IMR-90 (cell line): ENCODE results near the gene IRAG1. TPM values are rescaled to one million over a fixed set of nuclear protein-coding genes. Genes with fewer than 3 reads are reported as not detected.

Source experiments
- ATAC-seq: fragments of 200-7000 bp; cut with Tn5 transposase; 2 replicates; pipeline ENCODE4 v1.9.1; 2020; ENCODE audit warnings: low read depth, mild to moderate bottlenecking, moderate library complexity
- BruUV-seq: library from RNA; stranded (reverse); fragments of 400-500 nt; replicated peaks from 2 replicates; lab custom pipeline; 2021; lab: Mats Ljungman, UMichigan
- CTCF ChIA-PET: fragments of 300-600 bp; formaldehyde crosslinking; extraction: SDS; loops from one replicate; lab custom pipeline; 2021; ENCODE audit warnings: antibody characterized with exemption; lab: Yijun Ruan, JAX
- POLR2A ChIA-PET: fragments of 300-600 bp; sonication (Branson Sonifier 250); formaldehyde crosslinking; loops from one replicate; lab custom pipeline; 2022; ENCODE audit warnings: antibody characterized with exemption; ENCODE audit not compliant: unreplicated experiment; lab: Charles Lee
- DNase-seq: peaks from one replicate; pipeline ENCODE4 v3.0.0; 2013
- H2AFZ ChIP-seq: replicated peaks from 2 replicates; pipeline ENCODE3; 2013; ENCODE audit warnings: low read length, mild to moderate bottlenecking; ENCODE audit not compliant: poor library complexity
- H2AK5ac ChIP-seq: 2 replicates; pipeline ENCODE4 v1.6.1; 2013; ENCODE audit warnings: low read depth, low read length, inconsistent platforms
- H2AK9ac ChIP-seq: replicated peaks from 2 replicates; pipeline ENCODE3; 2013; ENCODE audit warnings: mild to moderate bottlenecking, low read depth, low read length, moderate library complexity; ENCODE audit not compliant: poor library complexity
- H2BK120ac ChIP-seq: 2 replicates; pipeline ENCODE4 v1.6.1; 2013; ENCODE audit warnings: low read depth, low read length, inconsistent platforms
- H2BK15ac ChIP-seq: 3 replicates; pipeline ENCODE4 v1.6.1; 2013; ENCODE audit warnings: low read depth, low read length, inconsistent platforms
- H2BK20ac ChIP-seq: 2 replicates; pipeline ENCODE4 v1.6.1; 2013; ENCODE audit warnings: low read depth, mild to moderate bottlenecking, inconsistent platforms, low read length, moderate library complexity
- H2BK5ac ChIP-seq: 2 replicates; pipeline ENCODE4 v1.6.1; 2013; ENCODE audit warnings: mild to moderate bottlenecking, low read depth, low read length, inconsistent platforms; ENCODE audit not compliant: poor library complexity, severe bottlenecking
- H3K14ac ChIP-seq: replicated peaks from 2 replicates; pipeline ENCODE4 v1.6.1; 2013; ENCODE audit warnings: low read depth, low read length, inconsistent platforms
- H3K18ac ChIP-seq: 2 replicates; pipeline ENCODE4 v1.6.1; 2013; ENCODE audit warnings: low read depth, low read length, control low read depth
- H3K23ac ChIP-seq: 2 replicates; pipeline ENCODE4 v1.6.1; 2013; ENCODE audit warnings: low read depth, low read length, inconsistent platforms
- H3K27ac ChIP-seq: 2 replicates; pipeline ENCODE4 v1.5.1; 2013; ENCODE audit warnings: mild to moderate bottlenecking, control low read depth, low read length; ENCODE audit not compliant: insufficient read depth
- H3K27me3 ChIP-seq: 2 replicates; pipeline ENCODE4 v1.6.1; 2013; ENCODE audit warnings: low read length; ENCODE audit not compliant: control insufficient read depth, insufficient read depth
- H3K36me3 ChIP-seq: 2 replicates; pipeline ENCODE4 v1.6.1; 2013; ENCODE audit warnings: low read length, mixed read lengths; ENCODE audit not compliant: control insufficient read depth, insufficient read depth
- H3K4ac ChIP-seq: 2 replicates; pipeline ENCODE4 v1.6.1; 2013; ENCODE audit warnings: low read depth, low read length, inconsistent platforms
- H3K4me1 ChIP-seq: 2 replicates; pipeline ENCODE4 v1.6.1; 2013; ENCODE audit warnings: low read length, mixed read lengths; ENCODE audit not compliant: control insufficient read depth, insufficient read depth
- H3K4me2 ChIP-seq: 2 replicates; pipeline ENCODE4 v1.6.1; 2013; ENCODE audit warnings: low read depth, mild to moderate bottlenecking, control low read depth, low read length, moderate library complexity
- H3K4me3 ChIP-seq: 2 replicates; pipeline ENCODE4 v1.5.1; 2013; ENCODE audit warnings: low read depth, mild to moderate bottlenecking, control low read depth, low read length, moderate library complexity; ENCODE audit not compliant: insufficient read depth
- H3K56ac ChIP-seq: 2 replicates; pipeline ENCODE4 v1.6.1; 2013; ENCODE audit warnings: low read length, inconsistent platforms; ENCODE audit not compliant: insufficient read depth; ENCODE audit errors: extremely low read depth
- H3K79me1 ChIP-seq, 2 experiments: 2 replicates each; pipeline ENCODE4 v1.6.1; 2013; ENCODE audit warnings: low read length in 2 of 2, inconsistent platforms in 1 of 2, low read depth in 1 of 2
- H3K9ac ChIP-seq: 2 replicates; pipeline ENCODE4 v1.6.1; 2013; ENCODE audit warnings: low read depth, low read length, control low read depth
- H3K9me1 ChIP-seq: 2 replicates; pipeline ENCODE4 v1.6.1; 2013; ENCODE audit warnings: low read length, inconsistent platforms; ENCODE audit not compliant: insufficient read depth
- H3K9me3 ChIP-seq: 2 replicates; pipeline ENCODE4 v1.6.1; 2013; ENCODE audit warnings: low read length; ENCODE audit not compliant: control insufficient read depth, insufficient read depth
- H4K20me1 ChIP-seq: 2 replicates; pipeline ENCODE4 v1.6.1; 2013; ENCODE audit warnings: low read length, inconsistent platforms; ENCODE audit not compliant: insufficient read depth
- H4K5ac ChIP-seq: 2 replicates; pipeline ENCODE4 v1.6.1; 2013; ENCODE audit warnings: mild to moderate bottlenecking, low read depth, low read length, control low read depth
- H4K8ac ChIP-seq, 2 experiments: 2 replicates each; pipeline ENCODE4 v1.6.1; 2013; ENCODE audit warnings: low read depth in 2 of 2, low read length in 2 of 2, control low read depth in 1 of 2, inconsistent platforms in 1 of 2
- H4K91ac ChIP-seq: 2 replicates; pipeline ENCODE4 v1.6.1; 2013; ENCODE audit warnings: low read depth, low read length, inconsistent platforms; ENCODE audit not compliant: insufficient read depth
- CTCF ChIP-seq: conservative IDR thresholded peaks from 2 replicates; pipeline ENCODE4 v1.5.1; 2012; ENCODE audit warnings: mild to moderate bottlenecking, low read depth, low read length, improper control_type of control experiment
- ELK1 ChIP-seq: fragments of 150-350 bp; IDR thresholded peaks from 2 replicates; pipeline ENCODE4 v1.6.1; 2016; ENCODE audit warnings: low read depth, mild to moderate bottlenecking, low read length, moderate library complexity, borderline replicate concordance
- MAZ ChIP-seq: IDR thresholded peaks from 2 replicates; pipeline ENCODE4 v1.6.1; 2012; ENCODE audit warnings: low read depth, mild to moderate bottlenecking, low read length, improper control_type of control experiment, moderate library complexity, borderline replicate concordance
- NFE2L2 ChIP-seq: fragments of 150-350 bp; IDR thresholded peaks from 2 replicates; pipeline ENCODE4 v1.6.1; 2016; ENCODE audit warnings: low read depth, mild to moderate bottlenecking, low read length
- RAD21 ChIP-seq: IDR thresholded peaks from 2 replicates; pipeline ENCODE4 v1.6.1; 2012; ENCODE audit warnings: low read length, improper control_type of control experiment
- RCOR1 ChIP-seq: IDR thresholded peaks from 2 replicates; pipeline ENCODE4 v1.6.1; 2012; ENCODE audit warnings: mild to moderate bottlenecking, low read length, improper control_type of control experiment; ENCODE audit not compliant: insufficient replicate concordance
- RFX5 ChIP-seq: IDR thresholded peaks from 2 replicates; pipeline ENCODE4 v1.8.0; 2012; ENCODE audit warnings: low read depth, mild to moderate bottlenecking, low read length, moderate library complexity
- SMC3 ChIP-seq: fragments of 150-350 bp; IDR thresholded peaks from 2 replicates; pipeline ENCODE4 v1.6.1; 2016; ENCODE audit warnings: low read depth, mild to moderate bottlenecking, antibody characterized with exemption, low read length, moderate library complexity
- USF2 ChIP-seq: fragments of 150-350 bp; IDR thresholded peaks from 2 replicates; pipeline ENCODE4 v1.6.1; 2017; ENCODE audit warnings: mild to moderate bottlenecking, antibody characterized with exemption, low read length, low read depth
- WGBS, 2 experiments: methylation state at CpG; one replicate each; pipeline versions ENCODE4 v1.1.5 to v1.1.7; 2013; ENCODE audit warnings: missing lambda C conversion rate in 2 of 2; ENCODE audit not compliant: insufficient read length in 1 of 2; ENCODE audit errors: extremely low coverage in 2 of 2; 5-methylcytosine and 5-hydroxymethylcytosine counted together
- dilution Hi-C: fragments of 300-500 bp; cut with HindIII; formaldehyde crosslinking; loops from one replicate; pipeline ENCODE4 v1.14.3; 2018; ENCODE audit warnings: low sequenced_read_pairs; ENCODE audit not compliant: unreplicated experiment
- in situ Hi-C: fragments of 300-500 bp; cut with MboI; formaldehyde crosslinking; loops from 3 replicates; pipeline ENCODE4 v1.14.3; 2019; ENCODE audit warnings: low sequenced_read_pairs, inconsistent platforms, mixed read lengths
- intact Hi-C: fragments of 100-400 bp; cut with micrococcal nuclease; formaldehyde crosslinking; loops from 2 replicates; pipeline ENCODE4 v1.10.0; 2022
- polyA plus RNA-seq, 3 experiments: library from polyadenylated mRNA; depleted of rRNA; stranded (reverse); fragments of >200 nt; gene quantifications; 2 replicates each; pipeline ENCODE4 v1.2.3, GENCODE V29; 2012; ENCODE audit warnings: low replicate concordance in 1 of 3
- total RNA-seq: library from RNA; depleted of rRNA; stranded (reverse); fragments of >200 nt; gene quantifications from 2 replicates; pipeline ENCODE4 v1.2.3, GENCODE V29; 2012

Gene IRAG1
- total and polyA plus RNA-seq, 2 of the 4 experiments (the other 2 are of a cell fraction): 19.4 to 25.8 TPM

GRCh38 chr11:10722307-10722706, 28.8 kb upstream of the IRAG1 start:
- H3K4me3 ChIP-seq: no peak overlapping the region
- no peak overlapping the region for H2BK120ac ChIP-seq
- DNase-seq: no peak
- H2BK5ac ChIP-seq: no peak overlapping the region
- no peak overlapping the region for H4K8ac ChIP-seq
- in situ Hi-C loops (no loop called here), intact Hi-C loops (no loop called here), dilution Hi-C loops (no loop called here)
- peaks cover 10% of the 10 kb centered on the region for H3K9me1 ChIP-seq
- H2AFZ ChIP-seq: no peak overlapping the region
- H3K4me2 ChIP-seq: no peak overlapping the region
- no peak overlapping the region for H2BK15ac ChIP-seq
- H3K9ac ChIP-seq: no peak overlapping the region
- no peaks in the 10 kb centered on the region for H3K79me1 ChIP-seq
- H3K4ac ChIP-seq: no peak overlapping the region
- no peak for ATAC-seq
- no peak overlapping the region for H4K91ac ChIP-seq
- no peak overlapping the region for H2AK9ac ChIP-seq
- H3K56ac ChIP-seq: no peak overlapping the region
- no peak overlapping the region for H3K23ac ChIP-seq
- H3K14ac ChIP-seq: no peak overlapping the region
- no peaks in the 10 kb centered on the region for H3K9me3 ChIP-seq
- H4K20me1 ChIP-seq: no peaks in the 10 kb centered on the region
- POLR2A ChIA-PET: no interaction called here
- H3K36me3 ChIP-seq: no peaks in the 10 kb centered on the region
- peaks cover 6% of the 10 kb centered on the region; the same call in 1 of the 2 replicates for H3K4me1 ChIP-seq
- H3K18ac ChIP-seq: no peak overlapping the region
- BruUV-seq: no TSS peak
- H3K27me3 ChIP-seq: no peaks in the 10 kb centered on the region
- H2BK20ac ChIP-seq: no peak overlapping the region
- TF ChIP-seq ELK1 (no peak), USF2 (no peak), CTCF (no peak), RAD21 (no peak), NFE2L2 (no peak), RFX5 (no peak), SMC3 (no peak), RCOR1 (no peak), MAZ (no peak)
- H4K5ac ChIP-seq: no peak overlapping the region
- H3K27ac ChIP-seq: no peak overlapping the region
- 63% methylated on average over 3 of the region's 4 CpGs; no CpG with 5 or more reads in 1 of the 2 experiments for WGBS, 2 experiments
- CTCF ChIA-PET: no interaction called here
- H2AK5ac ChIP-seq: no peak overlapping the region
